ENCODE data around the gene CDK11A.

DNA sequence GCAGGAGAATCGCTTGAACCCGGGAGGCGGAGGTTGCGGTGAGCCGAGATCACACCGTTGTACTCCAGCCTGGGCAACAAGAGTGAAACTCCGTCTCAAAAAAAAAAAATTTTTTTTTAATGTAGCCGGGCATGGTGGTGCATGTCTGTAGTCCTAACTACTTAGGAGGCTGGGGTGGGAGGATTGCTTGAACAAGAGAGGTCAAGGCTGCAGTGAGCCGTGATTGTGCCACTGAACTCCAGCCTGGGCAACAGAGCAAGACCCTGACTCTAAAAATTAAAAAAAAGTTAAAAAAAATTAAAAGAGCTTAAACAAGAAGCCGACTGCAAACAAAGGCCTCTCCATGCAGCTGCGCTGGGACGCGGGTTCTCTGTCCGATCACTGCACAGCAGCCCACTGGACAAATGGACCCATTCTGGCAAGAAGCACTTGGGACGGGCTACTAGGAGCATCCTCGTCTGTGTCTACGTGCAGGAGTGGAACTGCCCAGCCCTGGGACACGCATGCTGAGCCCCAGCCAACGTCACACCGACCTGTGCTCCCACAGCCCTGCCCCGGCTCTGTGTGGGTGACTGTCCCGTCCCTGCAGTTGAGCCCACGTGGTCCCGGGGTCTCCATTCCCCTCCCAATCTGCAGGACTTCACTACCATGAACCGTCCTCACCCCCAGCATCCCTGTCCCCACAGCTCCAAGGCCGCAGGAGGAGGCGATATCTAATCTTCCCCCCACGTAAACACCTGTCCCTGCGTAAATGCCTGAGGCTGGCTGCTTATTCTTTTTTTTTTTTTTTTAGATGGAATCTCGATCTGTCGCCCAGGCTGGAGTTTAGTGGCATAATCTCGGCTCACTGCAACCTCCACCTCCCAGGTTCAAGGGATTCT is 43.9 kb downstream of the CDK11A start:
- TF ChIP-seq, protein P1, sequence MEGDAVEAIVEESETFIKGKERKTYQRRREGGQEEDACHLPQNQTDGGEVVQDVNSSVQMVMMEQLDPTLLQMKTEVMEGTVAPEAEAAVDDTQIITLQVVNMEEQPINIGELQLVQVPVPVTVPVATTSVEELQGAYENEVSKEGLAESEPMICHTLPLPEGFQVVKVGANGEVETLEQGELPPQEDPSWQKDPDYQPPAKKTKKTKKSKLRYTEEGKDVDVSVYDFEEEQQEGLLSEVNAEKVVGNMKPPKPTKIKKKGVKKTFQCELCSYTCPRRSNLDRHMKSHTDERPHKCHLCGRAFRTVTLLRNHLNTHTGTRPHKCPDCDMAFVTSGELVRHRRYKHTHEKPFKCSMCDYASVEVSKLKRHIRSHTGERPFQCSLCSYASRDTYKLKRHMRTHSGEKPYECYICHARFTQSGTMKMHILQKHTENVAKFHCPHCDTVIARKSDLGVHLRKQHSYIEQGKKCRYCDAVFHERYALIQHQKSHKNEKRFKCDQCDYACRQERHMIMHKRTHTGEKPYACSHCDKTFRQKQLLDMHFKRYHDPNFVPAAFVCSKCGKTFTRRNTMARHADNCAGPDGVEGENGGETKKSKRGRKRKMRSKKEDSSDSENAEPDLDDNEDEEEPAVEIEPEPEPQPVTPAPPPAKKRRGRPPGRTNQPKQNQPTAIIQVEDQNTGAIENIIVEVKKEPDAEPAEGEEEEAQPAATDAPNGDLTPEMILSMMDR (conservative IDR thresholded peaks at IDR 0.05; ENCODE audit: low read length) = no peak
- no peak for TF ChIP-seq EZH2phosphoT487 (IDR thresholded peaks at IDR 0.05; ENCODE audit: borderline replicate concordance, low read depth, low read length)
